Measurements from ENCODE around the gene ACP6. TPM values are rescaled to one million over a fixed set of nuclear protein-coding genes. Genes with fewer than 3 reads are reported as not detected.

Gene ACP6
- total and polyA plus RNA-seq, 2 donors (not counting 3 experiments of a cell fraction or from before 2014, with no cell fraction given): 7.1 to 9.4 TPM

DNA sequence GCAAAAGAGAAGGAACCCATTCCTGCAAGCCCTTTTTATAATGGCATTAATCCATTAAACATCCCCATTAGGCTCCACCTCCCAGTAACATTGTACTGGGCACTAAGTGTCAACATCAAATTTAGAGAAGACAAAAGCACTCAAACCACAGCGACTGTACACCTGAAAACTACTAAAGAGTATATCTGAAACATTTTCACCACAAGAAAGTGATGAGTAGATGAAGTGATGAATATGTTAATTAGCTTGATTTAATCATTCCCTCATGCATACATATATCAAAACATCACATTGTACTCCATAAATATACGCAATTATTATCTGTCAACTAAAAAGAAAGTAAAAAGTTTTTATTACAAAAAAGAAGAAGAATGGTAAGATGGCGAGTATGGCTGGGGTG is 26.4 kb downstream of the ACP6 start:
- FAIRE-seq (no peak), DNase-seq (ENCODE audit: low read depth, low spot score) (no peak)
- POLR2A ChIA-PET: no interaction called here
- CTCF ChIA-PET: interaction anchor here (0.7 to 2.5 kb wide), 5 partner anchors 9 to 370 kb away, joined by 3 to 23 read pairs (median 5); partner anchors contain the start of gene ACP6
- TF ChIP-seq EZH2 (IDR thresholded peaks at IDR 0.05; ENCODE audit: borderline replicate concordance, low read depth, low read length, severe bottlenecking) (no peak), POLR2A (IDR thresholded peaks at IDR 0.05; ENCODE audit: low read depth, low read length) (no peak), JUN (IDR thresholded peaks at IDR 0.05; ENCODE audit: borderline replicate concordance, insufficient read depth, insufficient read length, low read depth) (no peak), FOS (IDR thresholded peaks at IDR 0.05; ENCODE audit: borderline replicate concordance, insufficient read depth, low read length) (no peak), GATA2 (IDR thresholded peaks at IDR 0.05; ENCODE audit: insufficient read depth, insufficient read length, low read depth, low read length) (no peak), MYC (IDR thresholded peaks at IDR 0.05; ENCODE audit: low read depth, low read length) (no peak), POLR2AphosphoS5 (IDR thresholded peaks at IDR 0.05; ENCODE audit: insufficient read depth, low read depth, low read length) (no peak)
- TF ChIP-seq, protein P1, sequence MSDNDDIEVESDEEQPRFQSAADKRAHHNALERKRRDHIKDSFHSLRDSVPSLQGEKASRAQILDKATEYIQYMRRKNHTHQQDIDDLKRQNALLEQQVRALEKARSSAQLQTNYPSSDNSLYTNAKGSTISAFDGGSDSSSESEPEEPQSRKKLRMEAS (IDR thresholded peaks at IDR 0.05; ENCODE audit: insufficient read depth, insufficient read length): no peak
- TF ChIP-seq, protein P2, sequence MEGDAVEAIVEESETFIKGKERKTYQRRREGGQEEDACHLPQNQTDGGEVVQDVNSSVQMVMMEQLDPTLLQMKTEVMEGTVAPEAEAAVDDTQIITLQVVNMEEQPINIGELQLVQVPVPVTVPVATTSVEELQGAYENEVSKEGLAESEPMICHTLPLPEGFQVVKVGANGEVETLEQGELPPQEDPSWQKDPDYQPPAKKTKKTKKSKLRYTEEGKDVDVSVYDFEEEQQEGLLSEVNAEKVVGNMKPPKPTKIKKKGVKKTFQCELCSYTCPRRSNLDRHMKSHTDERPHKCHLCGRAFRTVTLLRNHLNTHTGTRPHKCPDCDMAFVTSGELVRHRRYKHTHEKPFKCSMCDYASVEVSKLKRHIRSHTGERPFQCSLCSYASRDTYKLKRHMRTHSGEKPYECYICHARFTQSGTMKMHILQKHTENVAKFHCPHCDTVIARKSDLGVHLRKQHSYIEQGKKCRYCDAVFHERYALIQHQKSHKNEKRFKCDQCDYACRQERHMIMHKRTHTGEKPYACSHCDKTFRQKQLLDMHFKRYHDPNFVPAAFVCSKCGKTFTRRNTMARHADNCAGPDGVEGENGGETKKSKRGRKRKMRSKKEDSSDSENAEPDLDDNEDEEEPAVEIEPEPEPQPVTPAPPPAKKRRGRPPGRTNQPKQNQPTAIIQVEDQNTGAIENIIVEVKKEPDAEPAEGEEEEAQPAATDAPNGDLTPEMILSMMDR (IDR thresholded peaks at IDR 0.05; ENCODE audit: extremely low read depth in 1 of 2, insufficient read depth in 1 of 2, low read depth in 1 of 2, low read length in 2 of 2): no peak
- H4K20me1 ChIP-seq (replicated peaks; ENCODE audit: control insufficient read depth, extremely low read depth, insufficient read depth, low read length): no peaks in the 10 kb centered on the region
- no peaks in the 10 kb centered on the region for H3K4me1 ChIP-seq (ENCODE audit: control insufficient read depth, extremely low read depth, insufficient read depth, low read length)
- H3K79me2 ChIP-seq (ENCODE audit: control insufficient read depth, insufficient read depth, low read length): no peaks in the 10 kb centered on the region
- BruUV-seq (replicated peaks): no TSS peak
- no peak overlapping the region for H3K9ac ChIP-seq (replicated peaks; ENCODE audit: extremely low read depth, insufficient read depth, low read length)
- H3K9me1 ChIP-seq (replicated peaks; ENCODE audit: control insufficient read depth, extremely low read depth, insufficient read depth, low read length): no peaks in the 10 kb centered on the region
- H3K27me3 ChIP-seq (ENCODE audit: control insufficient read depth in 2 of 2, insufficient read depth in 2 of 2, low read length in 2 of 2): no peaks in the 10 kb centered on the region
- no peaks in the 10 kb centered on the region for H3K36me3 ChIP-seq (ENCODE audit: control insufficient read depth in 2 of 2, extremely low read depth in 1 of 2, insufficient read depth in 2 of 2, low read length in 2 of 2)
- intact Hi-C loops (cut with micrococcal nuclease): no loop called here
- H2AFZ ChIP-seq (ENCODE audit: low read depth, low read length): no peak overlapping the region
- no peak overlapping the region for H3K27ac ChIP-seq (ENCODE audit: insufficient read depth, low read depth, low read length)
- no peak overlapping the region for H3K4me3 ChIP-seq (replicated peaks in 1 of 3; ENCODE audit: insufficient read depth in 1 of 3, low read depth in 1 of 3, low read length in 3 of 3)
- no peaks in the 10 kb centered on the region for H3K9me3 ChIP-seq (replicated peaks; ENCODE audit: control insufficient read depth, insufficient read depth, low read length)
- dilution Hi-C loops (cut with MboI; ENCODE audit: extremely low pct_ligation_motif_present, low sequenced_read_pairs): no loop called here
- H3K4me2 ChIP-seq (ENCODE audit: insufficient read depth, low read length): no peak overlapping the region
